ENCODE data around the gene TUBA1B.

Gene TUBA1B

DNA sequence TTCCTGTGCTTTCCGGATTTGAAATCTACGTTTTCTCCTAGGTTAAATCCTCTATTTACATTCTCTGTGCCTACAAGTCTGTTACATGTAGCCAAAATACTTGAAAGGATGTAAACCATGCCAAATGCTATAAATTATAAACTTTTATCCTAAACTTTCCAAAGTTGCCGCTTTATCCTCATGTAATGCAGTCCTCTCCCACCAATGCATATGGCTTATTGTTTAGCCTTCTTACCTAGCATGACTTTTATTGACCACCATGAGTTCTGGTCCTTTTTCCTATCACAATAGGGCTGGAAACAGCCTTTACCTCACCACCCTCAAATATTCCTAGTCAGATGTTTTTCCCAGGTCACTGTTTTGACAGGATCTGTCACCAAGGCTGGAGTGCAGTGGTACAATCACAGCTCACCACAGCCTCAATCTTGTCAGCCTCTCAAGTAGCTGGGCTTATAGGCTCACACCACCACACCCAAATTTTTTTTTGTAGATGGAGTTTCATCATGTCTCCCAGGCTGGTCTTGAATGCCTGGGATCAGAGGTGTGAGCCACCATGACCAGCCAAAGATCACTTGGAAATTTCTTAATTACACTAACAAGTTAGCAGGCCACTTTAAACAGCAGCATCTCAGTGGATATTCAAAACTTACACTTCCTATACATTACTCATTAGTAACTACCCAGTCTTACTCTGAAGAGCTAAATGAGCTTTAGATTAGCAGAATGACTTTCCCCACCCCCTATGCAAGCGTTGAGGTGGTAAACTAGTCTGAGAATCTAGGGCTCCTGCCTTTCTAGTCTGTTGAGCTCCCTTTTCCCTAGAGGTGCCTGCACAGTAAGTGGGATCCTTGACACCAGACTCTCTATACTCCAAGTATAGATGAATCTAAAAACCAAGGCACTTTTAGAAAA lies 4.1 kb downstream of the TUBA1B start:
- DNase-seq (ENCODE audit: low read depth) = no peak

DNA sequence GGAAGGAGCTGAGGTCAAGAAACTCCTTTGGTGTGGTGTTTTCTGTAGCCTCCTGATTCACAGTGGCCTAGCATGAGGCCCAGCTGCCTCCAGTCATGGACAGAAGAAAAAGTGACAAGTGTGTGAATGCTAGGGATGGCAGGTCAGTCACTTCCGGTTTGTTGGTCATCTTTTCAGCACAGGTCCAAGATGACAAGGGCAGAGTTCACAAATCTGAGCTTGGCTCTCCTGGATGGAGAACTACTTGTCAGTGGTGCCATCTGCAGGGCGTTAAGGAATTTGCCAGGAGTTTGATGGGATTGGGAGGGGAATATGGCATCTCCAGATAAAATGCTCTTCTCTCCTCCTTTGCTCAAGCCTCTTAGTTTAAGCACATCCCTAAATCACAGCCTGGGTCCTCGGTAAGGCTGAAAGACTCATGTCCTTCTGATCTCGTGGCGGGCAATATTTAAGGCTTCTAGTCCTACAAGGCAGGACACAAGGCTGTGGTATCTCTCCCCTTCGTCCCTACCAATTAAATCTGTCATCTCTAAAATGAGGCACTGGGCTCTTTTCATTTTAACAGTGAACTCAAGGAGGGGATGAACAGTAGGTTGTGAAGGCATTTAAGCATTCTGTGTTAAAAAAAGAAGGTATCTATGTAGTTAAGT lies 10.0 kb downstream of the TUBA1B start:
- no peak for DNase-seq (ENCODE audit: low read depth)

DNA sequence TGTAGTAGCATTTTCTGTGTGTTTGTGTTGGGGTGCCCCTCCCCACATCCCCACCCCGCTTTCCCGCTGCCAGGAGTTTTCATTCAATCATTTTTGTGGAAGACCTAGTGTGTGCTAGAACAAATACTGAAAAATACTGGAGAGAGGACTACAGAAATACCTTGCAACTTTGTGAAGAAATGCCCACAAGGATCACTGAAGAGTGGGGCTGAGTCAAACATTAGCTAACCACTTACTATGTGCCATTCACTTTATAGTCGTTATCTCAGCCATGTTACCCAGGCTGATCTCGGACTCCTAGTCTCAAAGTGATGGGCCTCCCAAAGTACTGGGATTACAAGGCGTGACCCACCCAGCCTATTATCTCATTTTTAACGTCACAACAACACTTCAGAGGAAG lies 20.0 kb downstream of the TUBA1B start:
- DNase-seq (ENCODE audit: low read depth) = no peak

DNA sequence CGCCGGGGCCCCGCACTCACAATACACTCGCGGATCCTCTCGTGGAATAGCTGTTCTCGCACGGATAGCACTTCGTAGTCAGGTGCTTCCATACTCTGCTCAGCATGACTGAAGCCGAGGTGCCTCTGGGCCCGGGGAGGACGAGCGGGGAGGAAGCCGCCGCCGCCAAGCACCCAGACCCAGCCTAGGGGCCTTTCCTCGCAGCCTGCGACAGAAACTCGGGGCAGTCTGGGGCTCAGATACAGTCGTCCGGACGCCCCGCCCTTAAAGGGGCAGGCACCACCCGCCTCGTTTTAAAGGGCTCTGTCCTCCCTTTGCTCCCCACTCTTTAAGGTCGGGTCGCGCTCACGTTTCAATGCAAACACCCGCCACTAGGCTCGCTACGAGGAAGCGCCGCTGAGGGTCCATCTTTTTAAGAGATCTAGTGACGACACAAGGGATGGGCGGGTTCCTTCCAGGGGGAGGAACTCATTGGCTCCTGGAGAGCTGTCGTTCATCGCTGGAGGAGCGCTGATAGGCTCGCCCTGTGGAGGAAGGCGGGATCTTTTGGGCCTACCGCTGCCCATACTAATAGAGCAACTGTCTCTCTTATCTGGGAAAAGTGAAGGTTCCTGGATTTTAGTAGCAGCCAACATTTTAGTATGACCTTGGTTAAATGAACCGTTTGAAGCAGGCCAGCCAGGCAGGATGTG lies 20.6 kb downstream of the TUBA1B start, which contains the start of gene LMBR1L:
Gene LMBR1L (minus strand): TSS at position 384 of the 692 bp plus-strand sequence. CDS start 292 bp downstream, at position 92.
- DNase-seq (ENCODE audit: low read depth) = peak; percentile 96

DNA sequence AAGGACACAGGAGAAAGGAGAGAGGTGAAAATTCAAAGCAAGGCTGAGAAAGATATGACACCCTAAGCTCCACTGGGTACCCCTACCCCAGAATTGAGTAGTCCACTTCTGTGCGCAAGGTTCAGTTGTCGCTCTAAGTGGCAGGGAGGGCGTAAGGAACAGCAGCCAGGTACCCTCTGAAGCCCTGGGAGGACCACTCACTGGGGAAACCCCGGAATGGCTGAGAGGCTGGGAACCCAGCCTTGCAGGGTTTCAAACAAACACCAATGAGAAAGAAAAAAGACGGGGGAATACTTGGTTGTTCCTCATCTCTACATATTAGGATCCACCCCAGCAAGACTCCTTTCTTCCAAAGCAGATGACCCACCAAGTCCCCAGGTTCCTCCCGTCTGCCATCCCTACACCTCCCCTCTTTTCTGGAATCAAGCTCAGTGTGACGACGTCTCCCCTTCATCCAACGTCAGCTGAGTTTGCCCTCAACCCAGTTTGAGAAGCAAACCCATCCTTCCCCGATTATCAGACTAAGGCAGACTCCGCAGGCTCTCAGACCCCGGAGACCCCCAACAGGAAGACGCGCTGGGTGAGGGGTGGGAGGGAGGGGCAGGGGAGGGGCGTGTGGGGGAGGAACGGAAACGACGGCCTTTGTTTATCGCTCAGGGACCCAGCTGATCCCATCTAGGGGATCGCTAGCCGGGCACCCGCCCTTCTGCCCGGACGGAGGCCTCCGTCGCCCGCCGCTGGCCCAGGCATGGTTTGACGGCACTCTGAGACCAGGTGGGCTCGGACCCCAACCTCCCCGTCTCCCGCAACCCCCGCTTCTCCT lies 21.3 kb downstream of the TUBA1B start:
- DNase-seq (ENCODE audit: low read depth) = no peak

DNA sequence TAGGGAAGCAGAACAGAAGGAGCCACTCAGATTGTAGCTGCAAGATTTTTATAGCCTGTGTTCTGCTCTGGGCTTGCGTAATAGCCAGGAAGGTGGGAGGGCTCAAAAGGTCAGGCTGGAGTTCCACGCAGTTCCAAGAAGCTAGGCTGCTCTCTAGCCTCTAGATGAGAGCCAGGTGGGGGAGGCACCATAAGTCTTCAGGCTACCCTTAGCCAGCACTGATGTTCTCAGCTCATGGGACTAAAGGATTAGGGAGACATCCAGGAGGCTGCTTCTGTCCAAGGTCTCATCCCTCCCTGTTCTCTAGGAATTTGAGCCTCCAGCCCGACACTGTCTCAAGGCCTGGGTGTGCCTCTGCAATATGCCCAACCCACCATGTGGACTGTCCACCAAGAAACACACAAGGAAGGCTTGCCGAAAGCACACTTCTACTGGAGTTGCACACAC lies 22.2 kb downstream of the TUBA1B start:
- DNase-seq (ENCODE audit: low read depth) = no peak

DNA sequence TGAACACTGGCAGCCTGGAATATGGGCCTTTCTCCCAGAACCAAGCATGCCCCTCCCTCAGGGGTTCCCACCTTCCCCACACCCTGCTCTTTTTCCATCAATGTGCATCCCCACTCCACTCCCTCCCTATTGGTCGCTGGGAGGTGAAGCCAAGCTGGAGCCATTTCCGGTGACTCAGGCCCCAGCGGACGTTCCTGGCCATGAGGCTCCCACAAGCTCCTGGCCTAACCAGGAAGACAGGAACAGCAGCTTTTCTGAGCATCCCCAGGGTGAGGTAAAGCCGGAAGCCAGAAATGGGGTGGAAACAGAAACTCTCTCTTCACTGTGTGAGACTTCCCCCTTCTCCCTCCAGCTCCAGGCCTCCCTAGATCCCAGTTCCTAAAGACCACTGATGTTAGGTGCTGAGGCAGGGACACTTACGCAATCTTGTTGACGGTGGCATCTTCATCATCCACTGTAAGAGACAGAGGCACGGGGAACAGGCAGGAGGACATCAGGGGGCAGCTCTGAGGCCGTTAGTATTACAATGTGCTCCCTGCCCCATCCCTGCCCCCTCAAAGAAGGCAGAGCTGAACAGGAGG lies 25.6 kb downstream of the TUBA1B start:
- no peak for DNase-seq (ENCODE audit: low read depth)

DNA sequence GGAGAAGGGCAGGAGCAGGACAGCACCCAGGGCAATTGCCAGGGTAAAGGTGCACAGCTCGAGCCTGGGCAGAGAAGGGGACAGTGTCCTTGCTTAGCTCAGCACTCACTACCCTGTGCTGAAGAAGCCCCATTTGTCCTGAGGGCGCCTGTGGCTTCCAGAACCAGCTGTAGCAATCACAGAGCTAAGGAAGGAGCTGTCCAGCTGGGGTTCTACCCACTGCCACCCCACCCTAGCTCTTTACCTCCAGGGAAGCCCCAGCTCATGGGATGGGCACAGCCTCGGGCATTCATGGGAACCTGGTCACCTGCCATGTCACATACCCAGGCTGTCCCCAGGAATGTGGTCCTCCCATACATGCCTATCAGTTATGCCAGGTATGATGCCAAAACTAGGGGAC lies 26.4 kb downstream of the TUBA1B start:
- DNase-seq (ENCODE audit: low read depth) = no peak

DNA sequence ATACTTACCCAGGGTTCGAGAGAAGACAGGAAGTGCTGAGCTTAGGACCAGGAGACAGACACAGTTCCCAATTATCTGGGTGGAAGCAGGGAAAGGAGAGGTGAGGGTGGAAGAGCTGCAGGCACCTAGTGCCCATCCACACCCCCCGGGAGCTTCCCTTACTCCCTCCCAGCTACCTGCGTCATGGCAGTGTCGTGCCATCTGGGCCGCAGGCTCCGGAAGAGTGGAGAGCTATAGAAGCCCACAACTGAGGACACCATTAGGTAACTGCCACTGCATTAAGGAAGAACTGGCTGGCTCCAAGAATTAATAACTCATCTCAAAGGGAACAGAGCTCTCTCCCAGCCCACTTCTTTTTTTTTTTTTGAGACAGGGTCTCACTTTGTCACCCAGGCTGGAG lies 30.8 kb downstream of the TUBA1B start:
- DNase-seq (ENCODE audit: low read depth) = no peak

DNA sequence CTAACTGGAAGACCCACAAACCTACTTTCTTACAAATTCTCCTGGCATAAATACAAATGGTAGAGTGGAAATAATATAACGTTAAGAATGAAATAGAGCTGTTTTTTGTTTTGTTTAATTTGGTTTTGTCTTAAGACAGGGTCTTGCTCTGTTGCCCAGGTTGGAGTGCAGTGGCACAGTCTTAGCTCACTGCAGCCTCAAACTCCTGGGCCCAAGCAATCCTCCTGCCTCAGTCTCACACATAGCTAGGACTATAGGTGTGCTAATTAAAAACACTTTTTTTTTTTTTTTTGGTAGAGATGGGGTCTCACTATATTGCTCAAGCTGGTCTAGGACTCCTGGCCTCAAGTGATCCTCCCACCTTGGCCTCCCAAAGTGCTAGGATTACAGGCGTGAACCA lies 32.5 kb downstream of the TUBA1B start:
- no peak for DNase-seq (ENCODE audit: low read depth)

DNA sequence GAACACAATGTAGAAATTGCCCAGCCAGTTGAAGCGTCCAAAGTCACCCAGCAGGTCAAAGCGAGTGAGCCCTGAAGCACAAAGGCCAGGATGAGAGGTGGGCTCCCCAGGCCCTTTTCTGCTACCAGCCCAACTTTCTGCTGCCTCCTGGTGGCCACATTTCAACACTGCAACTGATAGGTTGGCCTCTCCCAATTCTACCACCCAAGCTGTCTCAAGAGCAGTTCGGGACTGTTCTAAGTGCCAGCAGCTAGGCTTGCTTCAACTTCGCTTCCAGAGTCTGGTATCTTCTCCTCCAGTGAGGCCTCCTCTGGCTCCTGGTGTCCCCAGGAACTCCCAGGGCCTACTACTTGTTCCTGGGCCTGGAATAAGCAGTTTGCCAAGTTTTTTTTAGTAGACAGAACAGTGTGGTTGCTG lies 33.2 kb downstream of the TUBA1B start:
- no peak for DNase-seq (ENCODE audit: low read depth)

DNA sequence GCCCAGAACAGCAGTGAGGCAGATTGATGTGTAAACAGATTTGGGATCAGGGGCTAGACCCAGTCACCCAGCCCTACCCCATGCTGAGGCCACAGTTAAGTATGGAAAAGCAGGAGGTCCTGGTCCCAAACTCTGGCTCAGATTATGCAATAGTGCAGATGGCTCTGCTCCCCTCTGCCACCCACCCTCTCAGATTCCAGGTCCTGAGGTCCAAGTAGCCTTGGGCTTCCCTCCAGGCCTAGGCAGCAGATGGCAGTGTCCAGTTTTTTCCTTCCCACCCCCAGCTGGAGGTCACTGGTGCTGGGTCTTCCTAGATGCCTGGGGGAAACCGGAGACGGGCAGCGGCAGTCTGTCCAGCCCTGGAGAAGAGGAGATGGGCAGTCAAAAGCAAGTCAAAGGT lies 33.8 kb downstream of the TUBA1B start:
- no peak for DNase-seq (ENCODE audit: low read depth)

DNA sequence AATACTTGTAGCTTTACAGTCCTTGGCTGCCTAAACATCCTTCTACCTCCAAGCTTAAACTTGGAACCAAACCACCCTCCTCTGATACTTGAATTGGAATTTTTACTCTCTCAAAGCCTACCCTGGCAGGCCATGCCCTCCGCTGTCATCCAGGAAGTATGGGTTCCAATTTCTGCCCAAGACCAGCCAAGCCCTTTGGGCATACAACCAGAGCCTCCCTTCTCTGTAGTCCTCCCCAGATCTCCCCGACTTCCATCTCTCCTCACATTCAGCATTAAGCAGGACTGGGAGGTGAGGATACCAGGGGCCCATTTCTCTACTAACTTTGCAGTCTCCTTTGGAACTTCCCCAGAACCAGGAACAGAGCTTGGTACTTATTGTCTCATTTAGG lies 36.2 kb downstream of the TUBA1B start:
- DNase-seq (ENCODE audit: low read depth) = no peak

DNA sequence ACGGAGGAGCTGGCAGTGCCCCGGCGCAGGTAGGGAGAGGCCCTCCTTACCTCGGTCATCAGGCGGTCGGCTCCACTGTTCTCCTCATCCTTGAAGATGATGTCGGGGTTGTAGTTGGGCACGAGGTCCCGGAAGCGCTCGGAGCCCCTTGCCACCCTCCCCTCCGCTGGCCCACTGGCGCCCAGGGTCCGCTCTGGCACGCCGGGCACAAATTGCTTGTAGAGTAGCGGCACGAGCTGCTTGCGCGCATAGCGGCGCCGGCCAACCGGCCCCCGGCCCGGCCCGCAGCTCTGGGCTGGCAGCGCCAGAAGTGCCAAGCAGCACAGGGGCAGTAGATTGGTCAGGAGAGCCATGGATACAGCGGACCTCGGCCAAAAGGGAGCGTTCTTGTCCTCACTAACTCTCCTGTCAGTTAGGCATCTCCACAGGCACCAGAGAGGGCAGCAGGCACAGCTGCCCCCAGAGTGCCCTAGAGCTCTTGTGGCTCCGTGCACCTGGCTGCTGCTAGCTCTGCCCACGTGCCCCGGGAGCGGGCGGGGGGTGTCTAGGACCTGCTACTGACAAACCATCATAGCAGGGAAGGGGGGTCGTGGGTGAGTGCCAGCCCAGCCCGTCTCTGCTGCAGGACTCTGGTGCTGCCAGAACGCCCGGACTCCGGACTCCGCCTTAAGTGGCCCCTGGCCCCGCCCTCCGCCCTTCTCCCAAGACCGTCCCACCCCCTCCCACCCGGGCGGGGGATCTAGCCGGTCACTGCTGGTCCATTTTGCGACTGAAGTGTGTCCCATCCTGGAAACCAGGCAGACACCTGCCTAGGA lies 36.8 kb downstream of the TUBA1B start, which contains the start of gene DHH:
Gene DHH (minus strand): TSS at position 642 of the 815 bp plus-strand sequence. CDS start 289 bp downstream, at position 353.
- DNase-seq (ENCODE audit: low read depth) = no peak

DNA sequence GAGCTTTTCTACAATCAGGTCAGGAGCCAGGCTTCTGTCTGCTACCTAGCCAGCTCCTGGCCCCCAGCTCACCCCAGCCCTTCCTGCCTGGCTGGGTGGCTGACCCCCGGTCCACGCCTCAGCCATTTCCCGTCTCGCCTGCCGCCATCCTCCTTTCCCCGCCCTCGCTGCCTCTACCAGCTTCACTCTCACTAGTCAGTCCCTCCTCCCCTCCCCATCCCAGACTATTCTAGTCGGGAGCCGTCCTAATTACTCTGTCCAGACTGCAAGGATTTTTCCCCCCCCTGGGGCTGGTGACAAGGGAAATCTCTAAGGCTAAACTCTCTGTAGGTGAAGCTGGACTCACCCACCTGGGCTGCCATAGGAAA lies 37.4 kb downstream of the TUBA1B start:
- DNase-seq (ENCODE audit: low read depth) = no peak

DNA sequence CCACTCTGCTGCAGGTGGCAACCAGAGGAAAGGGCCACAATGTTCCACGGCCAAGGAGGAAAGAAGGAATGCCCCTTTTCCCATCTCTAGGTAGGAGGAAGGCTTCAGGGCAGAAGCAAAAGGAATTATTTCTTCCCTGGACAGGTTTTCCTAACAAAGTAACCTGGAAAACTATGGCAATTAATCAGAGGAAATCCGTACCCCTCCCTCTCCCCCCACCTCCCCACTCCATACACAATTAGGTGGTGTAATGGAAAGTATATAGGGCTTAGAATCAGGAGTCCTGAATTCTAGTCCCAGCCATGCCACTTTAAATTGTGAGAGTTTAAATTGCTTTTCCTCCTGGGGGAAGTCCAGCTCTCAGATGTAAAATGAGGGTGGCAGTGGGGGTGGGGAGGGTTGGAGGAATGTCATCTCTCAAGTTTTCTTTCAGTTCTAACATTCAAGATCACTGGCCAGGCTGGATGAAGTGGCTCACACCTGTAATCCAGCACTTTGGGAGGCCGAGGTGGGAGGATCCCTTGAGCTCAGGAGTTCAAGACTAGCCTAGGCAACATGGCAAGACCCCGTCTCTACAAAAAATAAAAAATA lies 38.3 kb downstream of the TUBA1B start:
- no peak for DNase-seq (ENCODE audit: low read depth)

DNA sequence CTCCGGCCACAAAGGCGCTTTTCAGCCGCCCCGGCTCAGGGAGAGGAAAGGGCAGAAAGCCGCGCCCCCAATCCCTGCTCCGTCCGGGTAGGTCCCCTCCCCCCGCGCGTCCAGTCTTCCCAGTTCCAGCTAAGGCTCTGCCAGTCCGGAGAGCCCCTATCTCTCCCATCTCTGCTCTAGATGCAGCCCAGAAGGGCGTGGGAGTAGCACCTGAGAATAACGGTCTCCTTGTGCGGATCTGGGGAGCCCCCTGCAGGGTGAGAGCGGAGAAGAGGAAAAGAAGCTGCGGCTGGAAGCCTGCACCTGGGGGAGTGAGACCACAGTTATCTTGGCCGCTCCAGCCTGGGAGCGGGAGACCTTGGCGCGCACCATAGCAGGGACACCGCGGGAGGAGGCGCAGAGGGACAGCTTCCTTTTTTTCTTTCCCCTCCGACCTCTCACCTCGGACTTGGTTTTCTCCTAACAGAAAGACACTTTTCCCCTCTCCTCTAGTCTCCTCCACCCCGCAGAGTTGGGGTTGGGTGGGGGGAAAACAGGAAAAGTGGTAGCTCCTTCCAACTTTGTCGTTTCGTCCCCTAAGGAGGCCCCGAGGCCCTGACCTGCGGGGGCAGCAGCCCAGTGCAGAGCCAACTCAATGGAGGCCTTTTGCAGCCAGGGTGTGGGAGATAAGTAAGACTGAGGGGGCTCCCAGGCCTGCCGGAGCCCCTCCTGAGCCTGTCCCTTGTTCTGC lies 38.9 kb downstream of the TUBA1B start:
- DNase-seq (ENCODE audit: low read depth) = no peak

DNA sequence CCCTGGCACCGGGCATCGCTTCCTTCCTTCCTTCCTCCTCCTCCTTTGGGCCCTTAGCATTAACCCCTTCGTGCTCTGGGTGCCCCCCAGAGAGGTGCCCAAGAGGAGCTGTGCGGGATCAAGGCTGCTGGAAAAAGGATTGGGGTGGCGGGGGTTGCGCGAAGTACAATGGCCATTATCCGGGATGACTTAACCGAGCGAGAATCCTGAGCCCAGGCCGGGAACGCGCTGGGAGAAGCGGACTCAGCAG lies 39.4 kb downstream of the TUBA1B start:
- DNase-seq (ENCODE audit: low read depth) = no peak

DNA sequence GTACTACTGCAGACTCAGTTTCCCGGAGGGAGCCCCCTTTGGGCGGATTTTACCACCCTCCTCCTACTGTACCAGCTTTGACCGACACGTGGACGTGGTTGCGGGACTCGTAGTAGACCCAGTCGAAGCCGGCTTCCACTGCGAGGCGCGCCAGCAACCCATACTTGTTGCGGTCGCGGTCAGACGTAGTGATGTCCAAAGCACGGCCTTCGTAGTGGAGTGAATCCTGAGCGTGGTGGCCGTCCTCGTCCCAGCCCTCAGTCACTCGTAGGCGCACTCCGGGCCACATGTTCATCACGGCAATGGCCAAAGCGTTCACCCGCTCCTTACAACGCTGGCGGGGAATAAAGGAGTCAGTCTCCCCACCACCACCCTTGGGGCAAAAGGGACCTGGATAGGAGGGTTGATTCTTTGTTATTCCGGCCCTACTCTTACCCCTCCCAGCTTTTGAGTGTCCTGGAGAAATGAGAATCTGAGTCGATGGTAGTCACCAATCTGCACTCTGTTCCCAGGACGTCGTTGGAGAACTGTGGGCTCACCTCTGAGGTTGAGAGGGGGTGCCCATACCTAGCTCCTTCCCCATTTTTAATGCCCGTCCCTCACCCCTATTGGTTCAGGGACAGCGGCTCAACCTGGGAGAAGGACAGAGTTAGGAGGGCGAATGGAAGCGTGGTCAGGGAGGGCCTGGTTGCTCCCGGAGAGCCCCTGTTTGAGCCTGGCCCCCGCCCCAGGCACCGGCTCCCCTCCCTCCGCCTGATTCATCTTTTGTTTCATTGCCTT lies 39.9 kb downstream of the TUBA1B start:
- no peak for DNase-seq (ENCODE audit: low read depth)
